ENCODE measurements around the gene MAP1LC3B2. TPM values are rescaled to one million over a fixed set of nuclear protein-coding genes. Genes with fewer than 3 reads are reported as not detected.

The MAP1LC3B2 gene
- total and polyA plus RNA-seq, 2 of the 13 experiments (the other 11 are each of a cell fraction or from before 2014, with no cell fraction given) = 0.60 to 2.2 TPM

- DNase-seq (ENCODE audit: low spot score) (no peak), ATAC-seq (no peak), FAIRE-seq (no peak)
- in situ Hi-C loops (cut with HindIII; ENCODE audit: extremely low pct_ligation_motif_present, low pct_unique_long_range_greater_than_20kb) = no loop called here
- no peaks in the 10 kb centered on the region for H3K9me3 ChIP-seq (ENCODE audit: low read length)
- CTCF ChIA-PET (ENCODE audit: low intra/inter-chr PET ratio, low total read pairs) = no interaction called here
- TF ChIP-seq SRSF9 (IDR thresholded peaks at IDR 0.05; ENCODE audit: borderline replicate concordance, insufficient read depth, low read depth, low read length, poor library complexity, severe bottlenecking) (no peak), HNRNPH1 (optimal IDR thresholded peaks at IDR 0.05; ENCODE audit: low read depth, low read length) (no peak), ZNF331 (CRISPR knock-in tag; IDR thresholded peaks at IDR 0.05) (no peak), ZNF83 (CRISPR knock-in tag; IDR thresholded peaks at IDR 0.05; ENCODE audit: borderline replicate concordance) (no peak)
- no TSS peak for BruUV-seq (replicated peaks)
- H2AFZ ChIP-seq (ENCODE audit: low read length) = no peak overlapping the region
- no peaks in the 10 kb centered on the region for H3K36me3 ChIP-seq (replicated peaks in 1 of 2; ENCODE audit: control insufficient read depth in 1 of 2, insufficient read depth in 2 of 2, low read length in 2 of 2)
- H4K20me1 ChIP-seq (ENCODE audit: insufficient read depth, low read length) = no peaks in the 10 kb centered on the region
- intact Hi-C loops (cut with micrococcal nuclease; ENCODE audit: unreplicated experiment) = no loop called here
- WGBS (ENCODE audit: low lambda C conversion rate) = 82% methylated on average over 6 of the region's 6 CpGs
- H3K4me3 ChIP-seq (replicated peaks in 1 of 3; ENCODE audit: insufficient read depth in 1 of 3, low read depth in 2 of 3, low read length in 3 of 3) = no peak overlapping the region
- H3K9ac ChIP-seq (ENCODE audit: insufficient read depth, low read depth, low read length) = no peak overlapping the region
- POLR2A ChIA-PET = no interaction called here
- H3K27me3 ChIP-seq (ENCODE audit: control insufficient read depth in 1 of 2, insufficient read depth in 2 of 2, low read length in 2 of 2) = peaks cover 0 to 13% of the 10 kb centered on the region in 2 experiments; a peak in 2 of 5 replicates
- no peak overlapping the region for H3K4me2 ChIP-seq (ENCODE audit: low read depth, low read length)
- H3K79me2 ChIP-seq (ENCODE audit: insufficient read depth, low read length) = no peaks in the 10 kb centered on the region
- no peak overlapping the region for H3K27ac ChIP-seq (ENCODE audit: extremely low read length, insufficient read depth, low read length)
- H3K4me1 ChIP-seq (ENCODE audit: insufficient read depth, low read length) = peaks cover under 1% of the 10 kb centered on the region; the same call in 1 of the 2 replicates
These were observed 47.9 kb downstream of the MAP1LC3B2 start for GRCh38 chr12:116607039-116607438.

DNA sequence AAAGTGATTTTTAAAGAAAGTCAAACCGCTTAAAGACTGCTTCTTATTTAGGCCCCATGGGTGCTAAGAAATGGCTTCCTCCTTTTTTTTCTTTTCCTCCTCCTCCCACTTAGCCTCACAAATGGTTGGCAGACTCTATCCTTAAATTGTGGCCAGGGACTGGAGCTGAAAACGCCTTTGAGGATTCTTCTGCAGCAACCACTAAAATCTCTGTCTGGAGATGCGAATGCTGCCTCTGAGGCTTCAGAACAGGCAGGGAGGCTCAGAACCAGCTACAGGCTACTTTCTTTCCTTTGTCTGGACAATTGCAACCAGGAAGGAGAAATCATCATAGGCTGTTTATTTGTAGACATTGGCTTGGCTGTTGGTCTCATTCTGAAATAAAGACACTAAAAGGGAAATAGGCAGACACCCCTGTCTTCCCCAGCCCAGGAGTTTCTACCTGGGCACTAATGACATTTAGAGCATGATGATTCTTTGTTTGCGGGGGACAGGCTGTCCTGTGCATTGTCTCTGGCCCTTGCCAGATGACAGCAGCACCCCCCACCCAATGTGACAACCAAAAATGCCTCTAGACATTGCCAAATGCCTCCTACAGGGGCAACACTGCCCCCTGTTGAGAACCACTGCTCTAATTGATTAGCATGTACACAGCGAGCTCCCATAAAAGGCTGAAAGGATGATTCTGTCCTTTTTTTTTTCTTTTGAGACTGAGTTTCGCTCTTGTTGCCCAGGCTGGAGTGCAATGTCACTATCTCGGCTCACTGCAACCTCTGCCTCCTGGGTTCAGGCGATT is 50.3 kb downstream of the MAP1LC3B2 start:
- in situ Hi-C loops (cut with HindIII; ENCODE audit: extremely low pct_ligation_motif_present, low pct_unique_long_range_greater_than_20kb) = no loop called here

More for the DNA sequence above, 50.3 kb downstream of the MAP1LC3B2 start:
- no peaks in the 10 kb centered on the region for H3K79me2 ChIP-seq (ENCODE audit: insufficient read depth, low read length)
- H3K9me3 ChIP-seq (ENCODE audit: low read length) = no peaks in the 10 kb centered on the region
- no peak overlapping the region for H3K4me3 ChIP-seq (replicated peaks in 1 of 3; ENCODE audit: insufficient read depth in 1 of 3, low read depth in 2 of 3, low read length in 3 of 3)
- FAIRE-seq (no peak), ATAC-seq (no peak), DNase-seq (ENCODE audit: low spot score) (no peak)
- CTCF ChIA-PET (ENCODE audit: low intra/inter-chr PET ratio, low total read pairs) = no interaction called here
- no peak overlapping the region for H2AFZ ChIP-seq (ENCODE audit: low read length)
- no TSS peak for BruUV-seq (replicated peaks)
- H4K20me1 ChIP-seq (ENCODE audit: insufficient read depth, low read length) = no peaks in the 10 kb centered on the region
- POLR2A ChIA-PET = no interaction called here
- TF ChIP-seq STAG1 (CRISPR knock-in tag; IDR thresholded peaks at IDR 0.05) = peak; percentile 47
- TF ChIP-seq, protein P1, sequence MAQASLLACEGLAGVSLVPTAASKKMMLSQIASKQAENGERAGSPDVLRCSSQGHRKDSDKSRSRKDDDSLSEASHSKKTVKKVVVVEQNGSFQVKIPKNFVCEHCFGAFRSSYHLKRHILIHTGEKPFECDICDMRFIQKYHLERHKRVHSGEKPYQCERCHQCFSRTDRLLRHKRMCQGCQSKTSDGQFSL (CRISPR knock-in tag; IDR thresholded peaks at IDR 0.05) = 0 out of 2 replicates have a peak, but pooled peaks have one; percentile 31
- no peak for TF ChIP-seq ZKSCAN1 (IDR thresholded peaks at IDR 0.05; ENCODE audit: low read length)
- TF ChIP-seq, protein P2, sequence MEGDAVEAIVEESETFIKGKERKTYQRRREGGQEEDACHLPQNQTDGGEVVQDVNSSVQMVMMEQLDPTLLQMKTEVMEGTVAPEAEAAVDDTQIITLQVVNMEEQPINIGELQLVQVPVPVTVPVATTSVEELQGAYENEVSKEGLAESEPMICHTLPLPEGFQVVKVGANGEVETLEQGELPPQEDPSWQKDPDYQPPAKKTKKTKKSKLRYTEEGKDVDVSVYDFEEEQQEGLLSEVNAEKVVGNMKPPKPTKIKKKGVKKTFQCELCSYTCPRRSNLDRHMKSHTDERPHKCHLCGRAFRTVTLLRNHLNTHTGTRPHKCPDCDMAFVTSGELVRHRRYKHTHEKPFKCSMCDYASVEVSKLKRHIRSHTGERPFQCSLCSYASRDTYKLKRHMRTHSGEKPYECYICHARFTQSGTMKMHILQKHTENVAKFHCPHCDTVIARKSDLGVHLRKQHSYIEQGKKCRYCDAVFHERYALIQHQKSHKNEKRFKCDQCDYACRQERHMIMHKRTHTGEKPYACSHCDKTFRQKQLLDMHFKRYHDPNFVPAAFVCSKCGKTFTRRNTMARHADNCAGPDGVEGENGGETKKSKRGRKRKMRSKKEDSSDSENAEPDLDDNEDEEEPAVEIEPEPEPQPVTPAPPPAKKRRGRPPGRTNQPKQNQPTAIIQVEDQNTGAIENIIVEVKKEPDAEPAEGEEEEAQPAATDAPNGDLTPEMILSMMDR (CRISPR knock-in tag; IDR thresholded peaks at IDR 0.05) = peak; percentile 47
- no peak for TF ChIP-seq ZNF792 (CRISPR knock-in tag; IDR thresholded peaks at IDR 0.05)
- no peak for TF ChIP-seq PHF20 (CRISPR knock-in tag; IDR thresholded peaks at IDR 0.05)
- no peak for TF ChIP-seq NFE2L2 (IDR thresholded peaks at IDR 0.05; ENCODE audit: low read length)
- TF ChIP-seq CCAR2 (optimal IDR thresholded peaks at IDR 0.05; ENCODE audit: low read depth, low read length) = no peak
- no peak for TF ChIP-seq ERF (CRISPR knock-in tag; IDR thresholded peaks at IDR 0.05)
- H3K9ac ChIP-seq (ENCODE audit: insufficient read depth, low read depth, low read length) = no peak overlapping the region
- intact Hi-C loops (cut with micrococcal nuclease; ENCODE audit: unreplicated experiment) = no loop called here
- no peaks in the 10 kb centered on the region for H3K4me1 ChIP-seq (ENCODE audit: insufficient read depth, low read length)
- WGBS (ENCODE audit: low lambda C conversion rate) = 51% methylated on average over 8 of the region's 8 CpGs
- H3K4me2 ChIP-seq (ENCODE audit: low read depth, low read length) = no peak overlapping the region
- H3K27ac ChIP-seq (ENCODE audit: extremely low read length, insufficient read depth, low read length) = no peak overlapping the region
- peaks cover 0 to 16% of the 10 kb centered on the region in 2 experiments; a peak in 2 of 5 replicates for H3K27me3 ChIP-seq (ENCODE audit: control insufficient read depth in 1 of 2, insufficient read depth in 2 of 2, low read length in 2 of 2)
- H3K36me3 ChIP-seq (replicated peaks in 1 of 2; ENCODE audit: control insufficient read depth in 1 of 2, insufficient read depth in 2 of 2, low read length in 2 of 2) = no peaks in the 10 kb centered on the region
